Activated CD4-positive, alpha-beta T cell treated with anti-CD3 and anti-CD28 coated beads, Interleukin-2, amount 10 ng/mL, durations not matched to agents 24 days and 14 days (primary cell): ENCODE results near the gene WBP2. TPM values are rescaled to one million over a fixed set of nuclear protein-coding genes. Genes with fewer than 3 reads are reported as not detected.
A peak's percentile ranks its signal among the peaks of the same experiment; 100 is the strongest.

Source experiments
- DNase-seq: peaks from one replicate; pipeline ENCODE4 v3.0.0; 2022
- H3K27ac Mint-ChIP-seq: one replicate; pipeline ENCODE4 v1.8.0; 2022; ENCODE audit warnings: mild to moderate bottlenecking, mixed read lengths
- H3K27me3 Mint-ChIP-seq: one replicate; pipeline ENCODE4 v1.8.0; 2022; ENCODE audit warnings: mixed read lengths
- H3K36me3 Mint-ChIP-seq: one replicate; pipeline ENCODE4 v1.8.0; 2022; ENCODE audit warnings: low read depth, mild to moderate bottlenecking, mixed read lengths
- H3K4me1 Mint-ChIP-seq: one replicate; pipeline ENCODE4 v1.8.0; 2021; ENCODE audit warnings: mixed read lengths
- H3K4me3 Mint-ChIP-seq: one replicate; pipeline ENCODE4 v1.8.0; 2022; ENCODE audit warnings: mild to moderate bottlenecking, moderate library complexity, mixed read lengths
- H3K9me3 Mint-ChIP-seq: one replicate; pipeline ENCODE4 v1.8.0; 2021; ENCODE audit warnings: mixed read lengths
- intact Hi-C: fragments of 100-400 bp; cut with micrococcal nuclease; formaldehyde crosslinking; loops from one replicate; pipeline ENCODE4 v1.15.1; 2023
- total RNA-seq: library from RNA; stranded (reverse); gene quantifications from 2 replicates; pipeline ENCODE4 v1.2.3, GENCODE V29; 2022

The WBP2 gene
- total RNA-seq = 68.9 and 70.0 TPM in 2 replicates

DNA sequence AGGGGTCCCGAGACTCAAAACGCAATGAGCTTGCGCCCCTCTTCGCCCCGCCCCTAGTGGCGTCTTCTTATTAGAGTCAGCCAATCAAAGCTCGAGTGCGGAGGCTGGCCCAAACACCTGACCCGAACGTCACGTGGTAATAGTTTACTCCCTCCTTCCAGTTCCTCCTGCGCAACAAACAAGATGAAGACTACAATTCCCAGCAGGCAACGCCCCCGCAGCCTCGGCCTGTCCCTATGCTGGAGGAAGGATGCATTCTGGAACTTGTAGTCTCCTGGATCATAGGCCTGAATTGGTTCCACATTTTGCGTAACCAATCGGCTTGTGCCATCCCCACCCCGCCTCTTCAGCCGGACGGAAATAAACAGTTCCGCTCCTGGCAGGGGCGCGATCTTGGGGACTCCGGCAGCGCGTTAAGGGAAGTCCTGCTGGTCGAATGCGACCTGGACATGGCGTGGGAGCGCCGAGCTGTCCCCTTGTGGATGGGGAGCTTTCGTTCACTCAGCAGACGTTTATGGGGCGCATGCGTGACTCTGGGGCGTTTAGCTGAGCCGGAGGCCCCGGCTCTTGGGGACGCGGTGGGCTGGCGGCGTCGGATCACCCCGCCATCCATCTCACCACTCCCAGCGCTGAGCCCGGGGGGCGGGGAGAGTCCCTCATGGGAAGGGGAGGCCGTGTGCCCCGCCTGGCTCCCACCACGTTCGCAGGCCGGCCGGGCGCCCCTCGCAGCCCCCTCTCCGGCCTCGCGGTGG, at the start of gene WBP2:
TSS of gene WBP2 (minus strand) at position 26 of the 752 bp plus-strand sequence. CDS start 38 bp downstream, outside the sequence.
- Mint-ChIP-seq H3K27me3 (no peaks in the 10 kb centered on the region), H3K9me3 (no peaks in the 10 kb centered on the region), H3K36me3 (peaks cover 6% of the 10 kb centered on the region), H3K4me1 (peaks cover 31% of the 10 kb centered on the region), H3K4me3 (no peak within 1 kb of the TSS), H3K27ac (peak within 1 kb of the TSS; percentile 92)
- intact Hi-C loops = loop anchor here (1.0 to 2.0 kb wide), 6 partner anchors 11 to 123 kb away; partner anchors contain the start of genes ACOX1, MRPL38, TEN1 and UNC13D
- DNase-seq = peak; percentile 99

GRCh38 chr17:75902406-75902805, 47.3 kb upstream of the WBP2 start:
- H3K4me3 Mint-ChIP-seq = no peak overlapping the region
- H3K4me1 Mint-ChIP-seq = peaks cover 14% of the 10 kb centered on the region
- peaks cover 25% of the 10 kb centered on the region for H3K36me3 Mint-ChIP-seq
- no peaks in the 10 kb centered on the region for H3K9me3 Mint-ChIP-seq
- H3K27me3 Mint-ChIP-seq = no peaks in the 10 kb centered on the region
- DNase-seq = no peak
- intact Hi-C loops = loop anchor here (10.0 kb wide), 2 partner anchors 172 to 202 kb away; partner anchors contain the start of genes EXOC7, GALR2, SRP68 and ZACN
- H3K27ac Mint-ChIP-seq = no peak overlapping the region

GRCh38 chr17:75901727-75902126, 46.6 kb upstream of the WBP2 start:
- DNase-seq = no peak

DNA sequence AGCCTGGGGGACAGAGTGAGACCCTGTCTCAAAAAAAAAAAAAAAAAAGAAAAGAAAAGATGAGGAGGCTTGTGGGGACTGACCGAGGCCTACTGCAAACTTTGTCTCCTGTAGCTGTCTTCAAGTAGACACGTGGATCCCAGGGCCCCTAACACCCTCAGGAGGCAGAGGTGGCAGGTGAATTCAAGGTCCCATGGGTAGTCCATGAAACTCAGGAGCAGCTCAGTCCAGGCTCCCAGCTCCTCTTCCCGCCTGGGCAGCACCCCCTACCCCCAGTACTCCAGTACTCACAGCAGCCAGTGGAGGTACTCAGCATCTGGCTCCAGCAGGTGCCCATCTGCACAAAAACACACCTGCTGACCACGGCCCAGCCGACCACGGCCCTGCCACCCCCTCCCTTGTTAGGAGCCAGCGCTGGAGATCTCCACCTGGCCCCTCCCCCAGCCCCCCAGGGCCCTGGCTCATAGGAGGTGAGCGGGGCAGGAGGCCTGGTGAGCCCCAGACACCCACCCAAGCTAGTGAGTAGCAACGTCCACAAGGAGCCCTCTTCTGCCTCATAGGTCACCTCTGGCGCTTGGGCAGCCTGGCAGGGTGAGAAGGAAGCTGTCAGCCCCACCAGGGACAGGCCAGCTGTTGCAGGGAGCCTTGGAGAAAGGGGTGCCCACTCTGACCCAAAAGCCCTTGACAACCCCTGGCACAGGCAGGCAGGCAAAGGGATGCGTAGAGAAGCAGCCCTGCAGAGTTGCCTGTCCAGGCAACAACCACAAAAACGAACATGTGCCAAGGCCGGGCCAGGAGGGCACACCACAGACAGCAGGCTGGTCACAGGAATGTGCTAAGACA, 45.8 kb upstream of the WBP2 start:
- Mint-ChIP-seq H3K27me3 (no peaks in the 10 kb centered on the region), H3K9me3 (no peaks in the 10 kb centered on the region), H3K36me3 (peaks cover 25% of the 10 kb centered on the region), H3K4me1 (peaks cover 11% of the 10 kb centered on the region), H3K4me3 (no peak overlapping the region), H3K27ac (no peak overlapping the region)
- intact Hi-C loops = loop anchor here (10.0 kb wide), 2 partner anchors 174 to 204 kb away; partner anchors contain the start of genes EXOC7, GALR2, SRP68 and ZACN
- peak; percentile 53 for DNase-seq

More at GRCh38 chr17:75901727-75902126, 46.6 kb upstream of the WBP2 start:
- intact Hi-C loops = loop anchor here (10.0 kb wide), 2 partner anchors 173 to 203 kb away; partner anchors contain the start of genes EXOC7, GALR2, SRP68 and ZACN
- H3K27ac Mint-ChIP-seq = no peak overlapping the region
- peaks cover 16% of the 10 kb centered on the region for H3K4me1 Mint-ChIP-seq
- H3K27me3 Mint-ChIP-seq = no peaks in the 10 kb centered on the region
- H3K9me3 Mint-ChIP-seq = no peaks in the 10 kb centered on the region
- no peak overlapping the region for H3K4me3 Mint-ChIP-seq
- H3K36me3 Mint-ChIP-seq = peaks cover 25% of the 10 kb centered on the region

- no peak overlapping the region for H3K4me3 Mint-ChIP-seq
- H3K36me3 Mint-ChIP-seq = peaks cover 33% of the 10 kb centered on the region
- H3K27me3 Mint-ChIP-seq = no peaks in the 10 kb centered on the region
- DNase-seq = no peak
- peaks cover 17% of the 10 kb centered on the region for H3K4me1 Mint-ChIP-seq
- no peak overlapping the region for H3K27ac Mint-ChIP-seq
- no peaks in the 10 kb centered on the region for H3K9me3 Mint-ChIP-seq
- intact Hi-C loops = loop anchor here (5.0 to 10.0 kb wide), 3 partner anchors 123 to 205 kb away; partner anchors contain the start of genes EXOC7, GALR2, SRP68 and ZACN
Measured at GRCh38 chr17:75899767-75900468, 44.8 kb upstream of the WBP2 start.

- peaks cover 31% of the 10 kb centered on the region for H3K36me3 Mint-ChIP-seq
- no peaks in the 10 kb centered on the region for H3K27me3 Mint-ChIP-seq
- H3K9me3 Mint-ChIP-seq = no peaks in the 10 kb centered on the region
- intact Hi-C loops = loop anchor here (5.0 kb wide), 1 partner anchor 122 kb away; a partner anchor contains a TSS
- DNase-seq = no peak
- H3K4me3 Mint-ChIP-seq = no peak overlapping the region
- no peak overlapping the region for H3K27ac Mint-ChIP-seq
- peaks cover 18% of the 10 kb centered on the region for H3K4me1 Mint-ChIP-seq
Measured at GRCh38 chr17:75899353-75899752, 44.2 kb upstream of the WBP2 start.

DNA sequence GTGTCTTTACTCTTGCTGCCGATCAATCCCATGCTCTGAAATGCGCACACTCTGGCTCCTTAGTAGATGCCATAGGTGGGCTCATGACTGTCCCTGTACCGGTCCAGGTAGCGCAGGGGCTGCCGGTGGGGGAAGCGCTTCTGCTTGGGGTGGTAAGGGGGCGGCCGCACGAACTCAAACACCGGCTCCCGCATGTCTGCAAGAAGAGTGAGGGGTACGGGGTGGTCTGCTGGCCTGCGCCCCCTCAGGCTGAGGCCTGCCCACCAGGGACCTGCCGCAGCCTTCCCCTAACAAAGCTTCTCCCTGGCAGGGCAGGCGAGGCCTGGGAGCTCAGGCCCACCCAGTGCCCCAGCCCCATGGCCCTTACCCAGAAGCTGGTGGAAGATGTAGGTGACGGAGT, 43.7 kb upstream of the WBP2 start:
- peaks cover 34% of the 10 kb centered on the region for H3K36me3 Mint-ChIP-seq
- no peak overlapping the region for H3K27ac Mint-ChIP-seq
- H3K9me3 Mint-ChIP-seq = no peaks in the 10 kb centered on the region
- DNase-seq = no peak
- intact Hi-C loops = loop anchor here (5.0 kb wide), 1 partner anchor 121 kb away; a partner anchor contains a TSS
- H3K27me3 Mint-ChIP-seq = no peaks in the 10 kb centered on the region
- peaks cover 20% of the 10 kb centered on the region for H3K4me1 Mint-ChIP-seq
- no peak overlapping the region for H3K4me3 Mint-ChIP-seq

- Mint-ChIP-seq H3K9me3 (no peaks in the 10 kb centered on the region), H3K4me1 (peaks cover 22% of the 10 kb centered on the region), H3K36me3 (peaks cover 35% of the 10 kb centered on the region), H3K27me3 (no peaks in the 10 kb centered on the region), H3K4me3 (peak overlapping the region; percentile 72), H3K27ac (peak overlapping the region; percentile 25)
- no peak for DNase-seq
- intact Hi-C loops = loop anchor here (5.0 kb wide), 1 partner anchor 121 kb away; a partner anchor contains a TSS
Measured at GRCh38 chr17:75898065-75898464, 42.9 kb upstream of the WBP2 start.

DNA sequence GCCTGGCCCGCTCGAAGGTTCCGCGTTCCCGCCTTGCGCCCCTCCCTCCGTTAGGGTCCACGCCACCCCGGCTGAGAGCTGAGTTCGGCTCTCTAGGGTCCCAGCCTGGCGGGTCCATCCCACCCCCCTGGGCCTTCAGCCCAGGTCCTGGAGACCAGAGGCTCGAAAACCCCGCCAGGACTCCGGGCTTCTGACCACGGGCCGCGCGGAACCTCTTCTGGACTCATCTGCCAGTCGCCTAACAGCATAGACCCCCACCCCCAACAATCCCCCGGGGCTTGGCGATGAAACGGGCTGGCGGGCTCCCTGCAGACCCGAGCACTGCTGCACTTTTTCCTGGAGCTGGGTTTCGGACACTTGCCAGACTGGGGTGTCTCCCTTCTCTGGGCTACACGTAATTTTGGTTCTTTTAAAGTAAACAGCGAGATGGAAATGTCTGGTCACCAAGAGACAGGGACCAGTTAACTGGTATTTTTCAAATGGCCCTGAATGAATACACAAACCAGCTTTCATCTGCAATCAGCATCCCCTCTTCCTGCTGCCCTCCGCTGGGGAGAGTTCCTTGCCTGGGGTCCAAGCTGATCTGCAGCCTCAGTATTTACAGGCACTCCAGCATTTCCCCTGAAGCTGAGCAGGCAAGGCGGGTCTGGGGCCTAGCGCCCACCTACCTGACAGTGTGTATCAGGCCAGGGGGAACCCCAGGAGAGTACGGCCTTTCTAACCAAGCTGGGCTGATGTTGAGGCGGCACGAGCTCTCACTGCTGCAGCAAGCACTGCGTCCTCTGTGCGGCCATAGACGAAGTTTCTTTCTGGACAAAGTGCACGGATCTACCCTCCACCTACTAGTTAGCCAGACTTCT, 42.3 kb upstream of the WBP2 start:
- Mint-ChIP-seq H3K9me3 (no peaks in the 10 kb centered on the region), H3K4me3 (peak overlapping the region; percentile 72), H3K36me3 (peaks cover 35% of the 10 kb centered on the region), H3K27me3 (no peaks in the 10 kb centered on the region), H3K27ac (peak overlapping the region; percentile 79), H3K4me1 (peaks cover 22% of the 10 kb centered on the region)
- no peak for DNase-seq
- intact Hi-C loops = loop anchor here (2.0 to 5.0 kb wide), 2 partner anchors 21 to 120 kb away; a partner anchor contains a TSS

DNA sequence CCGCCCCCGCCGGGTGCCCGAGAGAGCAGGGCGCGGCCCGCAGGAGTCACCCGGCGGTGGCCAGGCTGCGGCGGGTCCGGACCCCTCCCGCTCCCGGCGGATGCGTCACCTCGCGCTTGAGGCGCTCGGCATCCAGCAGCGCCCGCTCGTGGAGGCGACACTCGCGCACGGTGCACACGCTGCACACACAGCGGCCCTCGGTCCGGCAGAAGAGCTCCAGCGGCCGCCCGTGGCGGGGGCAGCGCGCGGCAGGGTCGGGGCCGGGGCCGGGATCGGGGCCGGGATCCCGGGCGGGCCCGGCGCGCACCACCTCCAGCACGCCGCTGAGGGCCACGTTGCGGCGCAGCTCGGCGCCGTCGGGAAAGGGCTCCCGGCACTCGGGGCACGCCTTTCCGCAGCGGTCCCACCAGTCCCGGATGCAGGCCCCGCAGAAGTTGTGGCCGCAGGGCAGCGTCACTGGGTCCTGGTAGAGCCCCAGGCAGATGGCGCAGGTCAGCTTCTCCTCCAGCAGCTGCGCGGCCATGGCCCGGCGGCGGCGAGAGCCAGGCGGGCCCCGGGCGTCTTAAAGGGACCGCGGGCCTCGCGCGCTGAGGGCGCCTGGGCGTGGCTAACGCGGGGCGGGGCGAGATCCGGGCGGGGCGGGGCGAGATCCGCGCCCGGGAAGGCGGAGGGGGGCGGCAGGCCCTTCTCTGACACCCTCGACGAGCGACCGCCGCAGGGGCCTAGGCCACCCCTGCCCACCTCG, 41.5 kb upstream of the WBP2 start, which contains the start of gene TRIM65:
TSS of gene TRIM65 (minus strand) at position 537 of the 745 bp plus-strand sequence. CDS start at position 523, 14 bp downstream.
- peaks cover 31% of the 10 kb centered on the region for H3K36me3 Mint-ChIP-seq
- peak; percentile 94 for DNase-seq
- H3K27me3 Mint-ChIP-seq = no peaks in the 10 kb centered on the region
- peaks cover 22% of the 10 kb centered on the region for H3K4me1 Mint-ChIP-seq
- intact Hi-C loops = loop anchor here (1.0 to 5.0 kb wide), 3 partner anchors 9 to 119 kb away; a partner anchor contains a TSS
- H3K27ac Mint-ChIP-seq = peak within 1 kb of the TSS; percentile 89
- H3K9me3 Mint-ChIP-seq = no peaks in the 10 kb centered on the region
- peak within 1 kb of the TSS; percentile 94 for H3K4me3 Mint-ChIP-seq

DNA sequence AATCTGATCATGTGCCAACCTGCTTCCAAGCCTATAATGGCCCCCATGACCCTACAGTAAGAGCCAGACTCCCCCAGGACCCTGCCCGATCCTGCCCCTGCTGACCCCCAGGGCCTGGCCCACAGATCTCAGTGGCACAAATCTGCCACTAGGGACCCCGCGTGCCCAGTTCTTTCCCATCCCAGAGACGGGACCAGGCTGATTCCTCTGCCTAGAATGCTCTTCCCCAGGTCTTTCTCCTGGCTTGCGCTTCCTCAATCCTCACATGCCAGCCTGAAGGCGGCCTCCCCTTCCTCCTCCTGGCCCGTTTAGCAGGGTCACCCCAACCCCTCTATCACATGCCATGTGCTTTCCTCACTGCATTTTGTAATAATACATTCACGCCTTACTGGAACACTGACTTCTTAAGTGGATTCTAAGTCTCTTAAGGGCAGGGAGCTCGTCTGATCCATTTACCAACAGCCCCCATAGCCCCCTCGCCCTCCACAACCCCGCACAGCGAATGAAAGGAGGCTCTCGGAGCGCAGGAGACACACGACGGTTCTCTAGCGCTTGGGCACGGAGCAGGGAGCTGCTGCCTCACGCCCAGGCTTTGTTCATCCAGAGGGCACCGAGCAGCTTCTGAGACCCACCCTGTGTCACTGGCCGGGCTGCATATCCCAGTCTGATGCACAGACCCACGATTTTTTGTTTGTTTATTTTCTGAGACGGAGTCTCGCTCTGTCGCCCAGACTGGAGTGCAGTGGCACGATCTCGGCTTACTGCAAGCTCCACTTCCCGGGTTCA, 40.4 kb upstream of the WBP2 start:
- peak overlapping the region; percentile 94 for H3K4me3 Mint-ChIP-seq
- intact Hi-C loops = loop anchor here (1.0 to 5.0 kb wide), 3 partner anchors 10 to 118 kb away; a partner anchor contains a TSS
- no peak for DNase-seq
- peaks cover 22% of the 10 kb centered on the region for H3K4me1 Mint-ChIP-seq
- H3K36me3 Mint-ChIP-seq = peaks cover 28% of the 10 kb centered on the region
- H3K27ac Mint-ChIP-seq = peak overlapping the region; percentile 89
- H3K27me3 Mint-ChIP-seq = no peaks in the 10 kb centered on the region
- no peaks in the 10 kb centered on the region for H3K9me3 Mint-ChIP-seq
